ENCODE results near the gene RTRAF.

DNA sequence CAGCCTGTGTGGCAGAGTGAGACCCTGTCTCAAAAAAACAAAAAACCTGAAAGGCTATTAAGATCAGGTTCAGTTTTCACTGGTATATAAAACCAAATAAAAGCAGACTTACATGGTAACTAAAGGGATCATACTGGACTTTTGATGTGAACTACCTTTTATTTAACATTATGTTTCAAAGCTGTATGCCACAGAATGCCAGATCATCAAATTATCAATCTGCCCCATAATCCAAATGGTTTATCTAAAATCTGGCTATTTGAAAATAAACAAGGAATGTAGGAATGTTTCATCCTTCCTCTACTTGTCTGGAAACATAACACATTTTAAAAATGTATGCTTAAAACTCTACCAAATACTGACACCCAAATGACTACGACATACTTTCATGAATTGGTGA, 65.3 kb downstream of the RTRAF start:
- TF ChIP-seq, protein P1, sequence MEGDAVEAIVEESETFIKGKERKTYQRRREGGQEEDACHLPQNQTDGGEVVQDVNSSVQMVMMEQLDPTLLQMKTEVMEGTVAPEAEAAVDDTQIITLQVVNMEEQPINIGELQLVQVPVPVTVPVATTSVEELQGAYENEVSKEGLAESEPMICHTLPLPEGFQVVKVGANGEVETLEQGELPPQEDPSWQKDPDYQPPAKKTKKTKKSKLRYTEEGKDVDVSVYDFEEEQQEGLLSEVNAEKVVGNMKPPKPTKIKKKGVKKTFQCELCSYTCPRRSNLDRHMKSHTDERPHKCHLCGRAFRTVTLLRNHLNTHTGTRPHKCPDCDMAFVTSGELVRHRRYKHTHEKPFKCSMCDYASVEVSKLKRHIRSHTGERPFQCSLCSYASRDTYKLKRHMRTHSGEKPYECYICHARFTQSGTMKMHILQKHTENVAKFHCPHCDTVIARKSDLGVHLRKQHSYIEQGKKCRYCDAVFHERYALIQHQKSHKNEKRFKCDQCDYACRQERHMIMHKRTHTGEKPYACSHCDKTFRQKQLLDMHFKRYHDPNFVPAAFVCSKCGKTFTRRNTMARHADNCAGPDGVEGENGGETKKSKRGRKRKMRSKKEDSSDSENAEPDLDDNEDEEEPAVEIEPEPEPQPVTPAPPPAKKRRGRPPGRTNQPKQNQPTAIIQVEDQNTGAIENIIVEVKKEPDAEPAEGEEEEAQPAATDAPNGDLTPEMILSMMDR (conservative IDR thresholded peaks at IDR 0.05; ENCODE audit: low read length): no peak
- no peak for TF ChIP-seq EZH2phosphoT487 (IDR thresholded peaks at IDR 0.05; ENCODE audit: borderline replicate concordance, low read depth, low read length)

All from OCI-LY7 (cell line).